Spinal cord (tissue), 10 donors: ENCODE measurements around the gene MTHFR. TPM values are rescaled to one million over a fixed set of nuclear protein-coding genes. Genes with fewer than 3 reads are reported as not detected.

Experiments used
- DNase-seq, 6 donors: peaks; one replicate each; pipeline versions ENCODE4 v3.0.0 to v3.0.0-alpha.2; 2013 to 2015; ENCODE audit warnings: low spot score in 6 of 6, low read depth in 4 of 6
- H3K27ac ChIP-seq: one replicate; pipeline ENCODE4 v1.5.1; 2013; ENCODE audit warnings: low read depth, low read length, control low read depth
- H3K27me3 ChIP-seq: one replicate; pipeline ENCODE4 v1.6.1; 2013; ENCODE audit warnings: low read length; ENCODE audit not compliant: control insufficient read depth, insufficient read depth
- H3K36me3 ChIP-seq: one replicate; pipeline ENCODE4 v1.6.1; 2013; ENCODE audit warnings: low read length; ENCODE audit not compliant: control insufficient read depth, insufficient read depth
- H3K4me1 ChIP-seq: one replicate; pipeline ENCODE4 v1.6.1; 2013; ENCODE audit warnings: low read length; ENCODE audit not compliant: control insufficient read depth, insufficient read depth
- H3K4me3 ChIP-seq: one replicate; pipeline ENCODE4 v1.5.1; 2013; ENCODE audit warnings: low read depth, low read length, control low read depth
- H3K9me3 ChIP-seq: one replicate; pipeline ENCODE4 v1.6.1; 2013; ENCODE audit warnings: low read length; ENCODE audit not compliant: control insufficient read depth, insufficient read depth
- WGBS: methylation state at CpG from one replicate; pipeline ENCODE4 v1.1.5; 2013; ENCODE audit warnings: missing lambda C conversion rate; ENCODE audit not compliant: insufficient coverage; 5-methylcytosine and 5-hydroxymethylcytosine counted together
- long read RNA-seq, 4 donors: transcript quantifications; one replicate each; lab custom pipeline, GENCODE V29; 2026
- polyA plus RNA-seq, 2 donors: library from polyadenylated mRNA; unstranded; fragments of 120-200 nt; gene quantifications; one replicate each; pipeline ENCODE4 v1.2.1, GENCODE V29; 2013; ENCODE audit not compliant: insufficient read length in 2 of 2
- total RNA-seq, 2 donors: library from RNA; depleted of rRNA in 1 of 2; stranded (reverse); fragments of 120-200 nt in 1 of 2; fragments of >200 nt in 1 of 2; gene quantifications; one replicate each; pipeline versions ENCODE4 v1.2.3 to v1.2.4, GENCODE V29; 2013 to 2014
- donor health status: healthy.

Gene MTHFR
- 10 to 100 TPM; 25.8 to 49.1 TPM for total RNA-seq
- polyA plus RNA-seq, result 10 to 100 TPM; 20.9 to 36.2 TPM
- long read RNA-seq, donor 1, partial matches to known transcripts, result 0 of 3 reads
- long read RNA-seq, donor 1, other reads (novel, unspliced or antisense), result 0 of 3 reads
- long read RNA-seq, donor 2, full-length matches to known transcripts, result 2 of 2 reads
- long read RNA-seq, donor 2, partial matches to known transcripts, result 0 of 2 reads
- long read RNA-seq, donor 2, other reads (novel, unspliced or antisense), result 0 of 2 reads
- long read RNA-seq, donor 3, result 0 reads
- long read RNA-seq, donor 4, partial matches to known transcripts, result 27 of 27 reads
- long read RNA-seq, donor 4, other reads (novel, unspliced or antisense), result 0 of 27 reads

GRCh38 chr1:11805422-11806306 lies at the start of gene MTHFR, which contains the start of gene CLCN6:
Gene MTHFR (minus strand): TSS chr1:11805964. CDS start chr1:11803116, 2,848 bp downstream.
Gene CLCN6 (plus strand): TSS chr1:11806191. CDS start chr1:11806263, 72 bp downstream.
- WGBS, result under 1% methylated on average over 72 of the region's 72 CpGs
- peaks cover 29% of the 10 kb centered on the region for H3K36me3 ChIP-seq

GRCh38 chr1:11855430-11855829 lies 49.7 kb upstream of the MTHFR start:
- Histone ChIP-seq H3K36me3 (no peaks in the 10 kb centered on the region), H3K27me3 (peaks cover 24% of the 10 kb centered on the region), H3K4me1 (peaks cover 9% of the 10 kb centered on the region), H3K4me3 (no peak overlapping the region), H3K9me3 (no peaks in the 10 kb centered on the region), H3K27ac (no peak overlapping the region)
- WGBS, result no CpG with 5 or more reads among the region's 8 CpGs
- DNase-seq, result no peak

More at GRCh38 chr1:11805422-11806306, at the start of gene MTHFR, which contains the start of gene CLCN6:
- no peaks in the 10 kb centered on the region for H3K9me3 ChIP-seq
- peak within 1 kb of the TSS; percentile 94 for H3K4me3 ChIP-seq
- no peaks in the 10 kb centered on the region for H3K27me3 ChIP-seq
- H3K27ac ChIP-seq, result peak within 1 kb of the TSS; percentile 95
- H3K4me1 ChIP-seq, result peaks cover 34% of the 10 kb centered on the region
- DNase-seq, result peak; percentile 93 to 100 (median 98)

GRCh38 chr1:11854519-11854918 lies 48.8 kb upstream of the MTHFR start:
- no peak for DNase-seq
- no peak overlapping the region for H3K27ac ChIP-seq
- WGBS, result 24% methylated on average over 3 of the region's 8 CpGs
- H3K9me3 ChIP-seq, result no peaks in the 10 kb centered on the region
- peaks cover 9% of the 10 kb centered on the region for H3K4me1 ChIP-seq
- no peak overlapping the region for H3K4me3 ChIP-seq
- peaks cover 16% of the 10 kb centered on the region for H3K27me3 ChIP-seq
- no peaks in the 10 kb centered on the region for H3K36me3 ChIP-seq

- 64% methylated on average over 5 of the region's 7 CpGs for WGBS
- H3K4me1 ChIP-seq, result peaks cover 18% of the 10 kb centered on the region
- DNase-seq, result no peak
- H3K4me3 ChIP-seq, result no peak overlapping the region
- H3K27me3 ChIP-seq, result no peaks in the 10 kb centered on the region
- no peak overlapping the region for H3K27ac ChIP-seq
- peaks cover 20% of the 10 kb centered on the region for H3K36me3 ChIP-seq
- H3K9me3 ChIP-seq, result no peaks in the 10 kb centered on the region
Observed at GRCh38 chr1:11851180-11851579, 45.4 kb upstream of the MTHFR start.

- no peaks in the 10 kb centered on the region for H3K9me3 ChIP-seq
- DNase-seq, result peak in 1 of 6 donors; percentile 54
- peaks cover 18% of the 10 kb centered on the region for H3K4me1 ChIP-seq
- no peaks in the 10 kb centered on the region for H3K27me3 ChIP-seq
- 57% methylated on average over 10 of the region's 11 CpGs for WGBS
- H3K4me3 ChIP-seq, result no peak overlapping the region
- H3K27ac ChIP-seq, result no peak overlapping the region
- H3K36me3 ChIP-seq, result peaks cover 26% of the 10 kb centered on the region
Observed at GRCh38 chr1:11850156-11850555, 44.4 kb upstream of the MTHFR start.

GRCh38 chr1:11848373-11848700 lies 42.6 kb upstream of the MTHFR start:
- Histone ChIP-seq H3K4me1 (peaks cover 18% of the 10 kb centered on the region), H3K9me3 (no peaks in the 10 kb centered on the region), H3K36me3 (peaks cover 41% of the 10 kb centered on the region), H3K4me3 (no peak overlapping the region), H3K27ac (no peak overlapping the region), H3K27me3 (no peaks in the 10 kb centered on the region)
- 66% methylated on average over 4 of the region's 9 CpGs for WGBS
- DNase-seq, result no peak

GRCh38 chr1:11847667-11848372 lies 42.1 kb upstream of the MTHFR start, which contains the start of gene NPPA:
Gene NPPA (minus strand): TSS chr1:11847783. CDS start chr1:11847684, 99 bp downstream.
- no peak within 1 kb of the TSS for H3K27ac ChIP-seq
- DNase-seq, result peak in 2 of 6 donors; percentile 82 to 84
- H3K27me3 ChIP-seq, result no peaks in the 10 kb centered on the region
- no peak within 1 kb of the TSS for H3K4me3 ChIP-seq
- peaks cover 46% of the 10 kb centered on the region for H3K36me3 ChIP-seq
- H3K4me1 ChIP-seq, result peaks cover 21% of the 10 kb centered on the region
- no peaks in the 10 kb centered on the region for H3K9me3 ChIP-seq
- 15% methylated on average over 11 of the region's 18 CpGs for WGBS

- no peak overlapping the region for H3K4me3 ChIP-seq
- no peak for DNase-seq
- no peaks in the 10 kb centered on the region for H3K27me3 ChIP-seq
Observed at GRCh38 chr1:11845641-11846335, 40.0 kb upstream of the MTHFR start.

More at GRCh38 chr1:11845641-11846335, 40.0 kb upstream of the MTHFR start:
- Histone ChIP-seq H3K4me1 (peaks cover 36% of the 10 kb centered on the region), H3K27ac (no peak overlapping the region), H3K36me3 (peaks cover 65% of the 10 kb centered on the region), H3K9me3 (no peaks in the 10 kb centered on the region)
- WGBS, result no CpG with 5 or more reads among the region's 5 CpGs
